ENCODE data around the gene CEP57L1.

- TF ChIP-seq CTCF (IDR thresholded peaks at IDR 0.05; ENCODE audit: low read length) (no peak), EZH2 (optimal IDR thresholded peaks at IDR 0.05; ENCODE audit: low read depth, low read length) (no peak), EZH2phosphoT487 (IDR thresholded peaks at IDR 0.05; ENCODE audit: low read length) (no peak)
Measured at GRCh38 chr6:109076377-109076776, 18.9 kb upstream of the CEP57L1 start.
